ENCODE measurements around the gene HOXA9.

Gene HOXA9

GRCh38 chr7:27169658-27170425 is 4.5 kb upstream of the HOXA9 start:
- Histone ChIP-seq H3K27ac (replicated peaks) (no peak overlapping the region), H3K4me3 (replicated peaks; ENCODE audit: insufficient read depth, low read length) (no peak overlapping the region), H3K27me3 (ENCODE audit: insufficient read depth, poor library complexity, severe bottlenecking) (peaks cover 88% of the 10 kb centered on the region)
- TF ChIP-seq REST (IDR thresholded peaks at IDR 0.05; ENCODE audit: insufficient replicate concordance, low read depth) (no peak), SPI1 (IDR thresholded peaks at IDR 0.05; ENCODE audit: borderline replicate concordance, low read depth) (no peak), CTCF (IDR thresholded peaks at IDR 0.05; ENCODE audit: insufficient read depth, low read length) (no peak), POLR2AphosphoS5 (IDR thresholded peaks at IDR 0.05; ENCODE audit: low read depth) (no peak), GABPA (IDR thresholded peaks at IDR 0.05; ENCODE audit: low read depth) (no peak)
- no peak for DNase-seq (ENCODE audit: low read depth in 1 of 2, low spot score in 1 of 2)

GRCh38 chr7:27168265-27168947 is 3.1 kb upstream of the HOXA9 start:
- Histone ChIP-seq H3K27ac (replicated peaks) (no peak overlapping the region), H3K27me3 (ENCODE audit: insufficient read depth, poor library complexity, severe bottlenecking) (peaks cover 88% of the 10 kb centered on the region), H3K4me3 (replicated peaks; ENCODE audit: insufficient read depth, low read length) (no peak overlapping the region)
- DNase-seq (ENCODE audit: low read depth in 1 of 2, low spot score in 1 of 2) = no peak
- TF ChIP-seq GABPA (IDR thresholded peaks at IDR 0.05; ENCODE audit: low read depth) = no peak
- TF ChIP-seq SPI1 (IDR thresholded peaks at IDR 0.05; ENCODE audit: borderline replicate concordance, low read depth) = no peak

- no peak for TF ChIP-seq GABPA (IDR thresholded peaks at IDR 0.05; ENCODE audit: low read depth)
- no peak for TF ChIP-seq REST (IDR thresholded peaks at IDR 0.05; ENCODE audit: insufficient replicate concordance, low read depth)
- TF ChIP-seq POLR2AphosphoS5 (IDR thresholded peaks at IDR 0.05; ENCODE audit: low read depth) = no peak
- TF ChIP-seq CTCF (IDR thresholded peaks at IDR 0.05; ENCODE audit: insufficient read depth, low read length) = no peak
- TF ChIP-seq SPI1 (IDR thresholded peaks at IDR 0.05; ENCODE audit: borderline replicate concordance, low read depth) = no peak
- Histone ChIP-seq H3K27me3 (ENCODE audit: insufficient read depth, poor library complexity, severe bottlenecking) (peaks cover 85% of the 10 kb centered on the region), H3K4me3 (replicated peaks; ENCODE audit: insufficient read depth, low read length) (no peak overlapping the region), H3K27ac (replicated peaks) (no peak overlapping the region)
- DNase-seq (ENCODE audit: low read depth in 1 of 2, low spot score in 1 of 2) = no peak
Observed at GRCh38 chr7:27167916-27168264, 2.6 kb upstream of the HOXA9 start.
